Heart left ventricle (tissue), 13 donors: ENCODE results near the gene TTC16.

ENCODE experiments used
- CTCF ChIP-seq, 12 donors: fragments of 200-600 bp; sonication (generic) in 4 of 12; IDR thresholded peaks; one replicate each; pipeline versions ENCODE4 v1.5.0 to v1.8.0; 2018 to 2022; ENCODE audit warnings: antibody characterized with exemption in 12 of 12, mild to moderate bottlenecking in 5 of 12
- POLR2A ChIP-seq, 2 donors: fragments of 450-650 bp; IDR thresholded peaks; one replicate each; pipeline ENCODE4 v1.6.1; 2017; ENCODE audit warnings: antibody characterized with exemption in 2 of 2, mild to moderate bottlenecking in 2 of 2, moderate library complexity in 2 of 2
- donor health status: ischemic (EF 13 %, LVEDD 7.1; RV severe dilation, severe dysfunction).
- donor health status: DM: no; HTN: yes; CAD: no.
- donor health status: DM: no; HTN: no; CAD: no.
- donor health status: ischemic (EF 25% LVEDD 6.9; RV normal size, moderate dysfunction).
- donor health status: ischemic (EF 25% LVEDD 5.7; RV mildly dilated, moderate dysfunction).
- donor health status: ischemic (EF 35%, LVEDD 5.7; RV mildly dilated, moderate dysfunction).
- donor health status: nonischemic (EF 11% LVEDD 7.7; RV severe dilation, severe dysfunction).
- donor health status: DM: yes; HTN: yes; CAD: no.
- donor health status: PGD.
- donor health status: ischemic (EF 29% LVEDD 5.4; RV normal size, mild dysfunction).
- donor health status: nonischemic (EF 23%, LVEDD 6.1; RV moderate dilation, normal function).

GRCh38 chr9:127683723-127684122 is 32.2 kb upstream of the TTC16 start:
- TF ChIP-seq CTCF (IDR thresholded peaks at IDR 0.05) (no peak), POLR2A (IDR thresholded peaks at IDR 0.05) (no peak)
